PC-9 (cell line): ENCODE results near the gene MUSK.

Experiments
- CTCF ChIP-seq: fragments of 200-600 bp; sonication (generic); conservative IDR thresholded peaks from 2 replicates; pipeline ENCODE4 v1.6.1; 2017; ENCODE audit warnings: mixed run types, antibody characterized with exemption, mild to moderate bottlenecking, moderate library complexity
- EZH2 ChIP-seq: fragments of 200-600 bp; sonication (generic); IDR thresholded peaks from 2 replicates; pipeline ENCODE4 v1.8.0; 2017; ENCODE audit warnings: antibody characterized with exemption, low read depth

GRCh38 chr9:110626101-110626829 is 42.3 kb upstream of the MUSK start:
- TF ChIP-seq CTCF = no peak
- TF ChIP-seq EZH2 = no peak
